K562 (cell line): Measurements from ENCODE around the gene IL1R1. TPM values are rescaled to one million over a fixed set of nuclear protein-coding genes. Genes with fewer than 3 reads are reported as not detected.
A peak's percentile ranks its signal among the peaks of the same experiment; 100 is the strongest.

Source experiments
- ATAC-seq: fragments of 200-7000 bp; cut with Tn5 transposase; 3 replicates; pipeline ENCODE4 v1.9.1; 2020; ENCODE audit warnings: moderate library complexity
- BruUV-seq: library from RNA; stranded (reverse); fragments of 400-500 nt; replicated peaks from 2 replicates; lab custom pipeline; 2021; lab: Mats Ljungman, UMichigan
- CTCF ChIA-PET: fragments of 300-600 bp; formaldehyde crosslinking; extraction: SDS; loops from one replicate; lab custom pipeline; 2021; ENCODE audit warnings: low intra/inter-chr PET ratio; lab: Yijun Ruan, JAX
- POLR2A ChIA-PET: fragments of 300-600, 350-650 bp; sonication (Branson Sonifier 250); formaldehyde crosslinking; extraction: SDS; loops from one replicate; lab custom pipeline; 2021; ENCODE audit warnings: antibody characterized with exemption, inconsistent platforms; lab: Yijun Ruan, JAX
- DNase-seq, 4 experiments: peaks; one replicate each; pipeline versions ENCODE4 v3.0.0 to v3.0.0-alpha.2; 2011 to 2018; ENCODE audit warnings: low spot score in 3 of 4, mixed read lengths in 3 of 4; ENCODE audit errors: extremely low read depth in 1 of 4
- FAIRE-seq: peaks from 2 replicates; lab custom pipeline; 2011; peaks lifted over from hg19 to GRCh38; lab: Jason Lieb, UNC
- H2AFZ ChIP-seq: 2 replicates; pipeline ENCODE4 v1.6.0; 2011; ENCODE audit warnings: low read depth, low read length, control low read depth, inconsistent platforms
- H3K27ac ChIP-seq: fragments of 200-600 bp; 3 replicates; pipeline ENCODE4 v1.8.0; 2011; ENCODE audit warnings: low read depth, mild to moderate bottlenecking, control low read depth, inconsistent platforms, low read length, moderate library complexity, mixed read lengths; ENCODE audit errors: extremely low read depth
- H3K27me3 ChIP-seq, 2 experiments: fragments of 300-600 bp in 1 of 2; 2 replicates in 1 of 2; 3 replicates in 1 of 2; pipeline versions ENCODE4 v1.6.0 to v1.8.0; 2011; ENCODE audit warnings: inconsistent platforms in 2 of 2, low read length in 2 of 2, mild to moderate bottlenecking in 1 of 2, mixed read lengths in 1 of 2, moderate library complexity in 1 of 2; ENCODE audit not compliant: control insufficient read depth in 2 of 2, insufficient read depth in 2 of 2
- H3K36me3 ChIP-seq: fragments of 300-600 bp; 3 replicates; pipeline ENCODE4 v1.8.0; 2011; ENCODE audit warnings: mild to moderate bottlenecking, low read length, inconsistent platforms; ENCODE audit not compliant: control insufficient read depth, insufficient read depth
- H3K4me1 ChIP-seq, 2 experiments: fragments of 200-600 bp in 1 of 2; replicated peaks in 1 of 2; 2 replicates in 1 of 2; 3 replicates in 1 of 2; pipeline versions ENCODE4 v1.5.1 to v1.8.0; 2011; ENCODE audit warnings: inconsistent platforms in 2 of 2, low read length in 2 of 2, mild to moderate bottlenecking in 1 of 2, mixed read lengths in 1 of 2, moderate library complexity in 1 of 2; ENCODE audit not compliant: control insufficient read depth in 2 of 2, insufficient read depth in 2 of 2
- H3K4me2 ChIP-seq: 2 replicates; pipeline ENCODE4 v1.6.1; 2011; ENCODE audit warnings: low read length, control low read depth, inconsistent platforms, mixed read lengths; ENCODE audit not compliant: insufficient read depth
- H3K4me3 ChIP-seq: fragments of 200-600 bp; sonication (generic), shearing (Covaris generic); 2 replicates; pipeline ENCODE4 v1.5.1; 2016; ENCODE audit warnings: control low read depth, inconsistent platforms
- H3K79me2 ChIP-seq: fragments of 200-600 bp; 3 replicates; pipeline ENCODE4 v1.8.0; 2011; ENCODE audit warnings: low read length, inconsistent platforms; ENCODE audit not compliant: control insufficient read depth, insufficient read depth
- H3K9ac ChIP-seq, 2 experiments: 2 replicates each; pipeline versions ENCODE4 v1.6.0 to v1.6.1; 2011; ENCODE audit warnings: low read depth in 2 of 2, low read length in 2 of 2, control low read depth in 1 of 2, inconsistent platforms in 1 of 2, mild to moderate bottlenecking in 1 of 2, mixed read lengths in 1 of 2; ENCODE audit not compliant: insufficient read depth in 1 of 2
- H3K9me1 ChIP-seq: one replicate; pipeline ENCODE4 v1.6.0; 2011; ENCODE audit warnings: inconsistent platforms, mild to moderate bottlenecking, low read length, moderate library complexity; ENCODE audit not compliant: control insufficient read depth, insufficient read depth
- H3K9me3 ChIP-seq: replicated peaks from 2 replicates; pipeline ENCODE4 v1.5.1; 2011; ENCODE audit warnings: low read depth, low read length, inconsistent platforms; ENCODE audit not compliant: control insufficient read depth, insufficient read depth
- H4K20me1 ChIP-seq: replicated peaks from 2 replicates; pipeline ENCODE4 v1.6.1; 2011; ENCODE audit warnings: low read length, inconsistent platforms, mixed read lengths; ENCODE audit not compliant: control insufficient read depth, insufficient read depth
- CEBPG ChIP-seq, 3 experiments: fragments of 200-800 bp in 1 of 3; sonication (Bioruptor generic) in 1 of 3; sonication (generic) in 1 of 3; formaldehyde crosslinking in 1 of 3; IDR thresholded peaks in 2 of 3; conservative IDR thresholded peaks in 1 of 3; 2 replicates each; pipeline versions ENCODE4 v1.6.1 to v1.8.0; 2016 to 2022; ENCODE audit warnings: missing compliant biosample characterization in 2 of 3, missing genetic modification characterization in 2 of 3, mild to moderate bottlenecking in 1 of 3, missing genetic modification reagents in 1 of 3
- CTCF ChIP-seq, 3 experiments: IDR thresholded peaks in 2 of 3; conservative IDR thresholded peaks in 1 of 3; 2 replicates each; pipeline ENCODE4 v1.5.1; 2011 to 2012; ENCODE audit warnings: low read length in 3 of 3, mild to moderate bottlenecking in 3 of 3, control low read depth in 2 of 3, improper control_type of control experiment in 1 of 3, inconsistent platforms in 1 of 3, low read depth in 1 of 3, mixed read lengths in 1 of 3, moderate library complexity in 1 of 3; ENCODE audit not compliant: insufficient read depth in 2 of 3
- EGR1 ChIP-seq: fragments of 450-650 bp; conservative IDR thresholded peaks from 2 replicates; pipeline ENCODE4 v1.6.1; 2017; ENCODE audit warnings: mild to moderate bottlenecking
- JUND ChIP-seq, 2 experiments: IDR thresholded peaks; 2 replicates in 1 of 2; 3 replicates in 1 of 2; pipeline ENCODE4 v1.6.1; 2011; ENCODE audit warnings: borderline replicate concordance in 2 of 2, low read depth in 2 of 2, low read length in 2 of 2, improper control_type of control experiment in 1 of 2, missing biosample characterization in 1 of 2, missing genetic modification characterization in 1 of 2, missing genetic modification reagents in 1 of 2
- KAT7 ChIP-seq: sonication (generic); formaldehyde crosslinking; IDR thresholded peaks from 2 replicates; pipeline ENCODE4 v1.8.0; 2022; ENCODE audit warnings: missing genetic modification reagents, mild to moderate bottlenecking, borderline replicate concordance
- MTA3 ChIP-seq: fragments of 450-650 bp; formaldehyde crosslinking; IDR thresholded peaks from 2 replicates; pipeline ENCODE4 v1.6.1; 2017; ENCODE audit warnings: mild to moderate bottlenecking, borderline replicate concordance
- NBN ChIP-seq: fragments of 450-650 bp; IDR thresholded peaks from 2 replicates; pipeline ENCODE4 v1.6.1; 2016; ENCODE audit warnings: low read depth, mild to moderate bottlenecking
- REST ChIP-seq, 2 experiments: fragments of 450-650 bp; formaldehyde crosslinking in 1 of 2; IDR thresholded peaks; 2 replicates each; pipeline versions ENCODE4 v1.4.0 to v1.6.1; 2014 to 2020; ENCODE audit warnings: mild to moderate bottlenecking in 2 of 2, borderline replicate concordance in 1 of 2, low read depth in 1 of 2
- SMC3 ChIP-seq: conservative IDR thresholded peaks from 2 replicates; pipeline ENCODE4 v1.6.1; 2011; ENCODE audit warnings: low read depth, low read length, improper control_type of control experiment; ENCODE audit not compliant: insufficient read depth
- WGBS: fragments of 100-300 bp; shearing (Covaris generic); methylation state at CpG from one replicate; pipeline ENCODE4 v1.1.6; 2016; ENCODE audit warnings: low coverage, mixed read lengths; ENCODE audit not compliant: insufficient coverage; ENCODE audit errors: missing lambda C conversion rate; 5-methylcytosine and 5-hydroxymethylcytosine counted together
- in situ Hi-C: fragments of 300-500 bp; cut with MboI; formaldehyde crosslinking; loops from 4 replicates; pipeline ENCODE4 v1.15.0; 2018; ENCODE audit warnings: inconsistent platforms, mixed read lengths
- intact Hi-C: fragments of 100-400 bp; cut with micrococcal nuclease; formaldehyde crosslinking; loops from 2 replicates; pipeline ENCODE4 v1.14.2; 2022
- polyA plus RNA-seq, 8 experiments: library from polyadenylated mRNA; depleted of rRNA in 4 of 8; stranded (reverse) in 5 of 8; unstranded in 3 of 8; fragments of >200 nt; fragmentation: Nextera tagmentation in 2 of 8; fragmentation: Illumina TruSeq in 1 of 8; extraction: Ambion mirVana in 2 of 8; extraction: Trizol in 1 of 8; gene quantifications; 2 replicates each; pipeline versions ENCODE4 v1.2.1 to v1.2.3, GENCODE V29; 2011 to 2014; ENCODE audit warnings: inconsistent platforms in 1 of 8, missing spikeins in 1 of 8
- total RNA-seq, 7 experiments: library from RNA; depleted of rRNA in 6 of 7; stranded (reverse); fragments of >200 nt in 6 of 7; fragmentation: Illumina TruSeq in 2 of 7; extraction: Trizol in 2 of 7; gene quantifications; 2 replicates each; pipeline versions ENCODE4 v1.2.1 to v1.2.3, GENCODE V29; 2011 to 2021; ENCODE audit warnings: low replicate concordance in 1 of 7

IL1R1 gene
- total and polyA plus RNA-seq, 9 of the 15 experiments (the other 6 are each of a cell fraction or from before 2014, with no cell fraction given), result 0.81 to 3.9 (median 1.6) TPM

- Histone ChIP-seq H2AFZ (no peak overlapping the region), H3K4me2 (no peak overlapping the region), H3K9ac (no peak overlapping the region), H3K27ac (no peak overlapping the region), H3K9me3 (no peaks in the 10 kb centered on the region), H3K4me3 (no peak overlapping the region), H3K9me1 (no peaks in the 10 kb centered on the region), H3K79me2 (no peaks in the 10 kb centered on the region), H3K4me1 (no peaks in the 10 kb centered on the region), H3K27me3 (no peaks in the 10 kb centered on the region), H4K20me1 (no peaks in the 10 kb centered on the region), H3K36me3 (no peaks in the 10 kb centered on the region)
- 26% methylated on average over 4 of the region's 4 CpGs for WGBS
- FAIRE-seq, result peak; percentile 58
- intact Hi-C loops (loop anchor here (1.0 to 5.0 kb wide), 3 partner anchors 76 to 146 kb away; no protein-coding TSS in a partner anchor), in situ Hi-C loops (no loop called here)
- ATAC-seq, result peak; percentile 91
- ChIA-PET CTCF (interaction anchor here (0.7 to 2.6 kb wide), 3 partner anchors 146 to 282 kb away, joined by 3 to 20 read pairs (median 8); no protein-coding TSS in a partner anchor), POLR2A (interaction anchor here (0.9 to 1.7 kb wide), 4 partner anchors 12 to 146 kb away, joined by 3 to 5 read pairs (median 4); no protein-coding TSS in a partner anchor)
- DNase-seq, result peak in 2 of 4 experiments; percentile 25 to 48
- BruUV-seq, result no TSS peak
- TF ChIP-seq JUND (IDR thresholded peaks at IDR 0.05; ENCODE audit: borderline replicate concordance, low read depth, low read length) (0 out of 2 replicates have a peak, but pooled peaks have one; percentile 12), JUND (tag; IDR thresholded peaks at IDR 0.05; ENCODE audit: borderline replicate concordance, low read depth, low read length) (no peak), CEBPG (CRISPR knock-in tag; IDR thresholded peaks at IDR 0.05) (no peak), CEBPG (tag; conservative IDR thresholded peaks at IDR 0.05 in 1 of 2, IDR thresholded peaks at IDR 0.05 in 1 of 2) (peak; percentile 84 to 91), EGR1 (no peak), REST (IDR thresholded peaks at IDR 0.05; ENCODE audit: borderline replicate concordance) (peak; percentile 90; the same call in 1 of the 2 replicates), REST (CRISPR knock-in tag; IDR thresholded peaks at IDR 0.05; ENCODE audit: low read depth) (no peak), SMC3 (peak; percentile 63), MTA3 (no peak), CTCF (IDR thresholded peaks at IDR 0.05 in 2 of 3, conservative IDR thresholded peaks at IDR 0.05 in 1 of 3; ENCODE audit: insufficient read depth in 2 of 3, low read depth in 1 of 3, low read length in 3 of 3) (peak; percentile 46 to 77 (median 55); a peak in 5 of 6 replicates), KAT7 (CRISPR knock-in tag) (no peak), NBN (no peak)
Observed at GRCh38 chr2:102166189-102166845, 23.8 kb downstream of the IL1R1 start.
